ENCODE measurements around the gene HSF5.
A peak's percentile ranks its signal among the peaks of the same experiment; 100 is the strongest.
"Not testable (repeated sequence)": the region's sequence is repeated elsewhere in the genome, so short reads cannot be mapped to it uniquely, and the experiment has no call there.

Gene HSF5

GRCh38 chr17:58515286-58515685 lies 27.1 kb upstream of the HSF5 start:
- no peak for DNase-seq

- DNase-seq = no peak
These were observed 26.6 kb upstream of the HSF5 start for GRCh38 chr17:58514770-58515157.

- peak; percentile 54 to 65 for DNase-seq
These were observed 26.0 kb upstream of the HSF5 start, which contains the start of gene MTMR4 for GRCh38 chr17:58513965-58514769. Gene MTMR4, minus strand, starts transcription at chr17:58514638. Its CDS starts 231 bp downstream, at chr17:58514407.

- DNase-seq = no peak
These were observed 25.2 kb upstream of the HSF5 start for GRCh38 chr17:58513267-58513964.

- no peak for DNase-seq
These were observed 21.9 kb upstream of the HSF5 start for GRCh38 chr17:58510075-58510474.

- no peak for DNase-seq
These were observed 20.3 kb upstream of the HSF5 start for GRCh38 chr17:58508341-58509067.

GRCh38 chr17:58507123-58507634 lies 19.0 kb upstream of the HSF5 start:
- DNase-seq = no peak

- DNase-seq = no peak
These were observed 18.3 kb upstream of the HSF5 start for GRCh38 chr17:58506354-58507080.

- DNase-seq = no peak
These were observed 16.7 kb upstream of the HSF5 start for GRCh38 chr17:58504826-58505351.

GRCh38 chr17:58503866-58504265 lies 15.7 kb upstream of the HSF5 start:
- DNase-seq = no peak

GRCh38 chr17:58503134-58503533 lies 14.9 kb upstream of the HSF5 start:
- DNase-seq = not testable (repeated sequence)

- DNase-seq = no peak
These were observed 13.2 kb upstream of the HSF5 start for GRCh38 chr17:58501451-58501850.

- no peak for DNase-seq
These were observed 10.1 kb upstream of the HSF5 start for GRCh38 chr17:58498177-58498828.

GRCh38 chr17:58493506-58493905 lies 5.3 kb upstream of the HSF5 start:
- DNase-seq = no peak

GRCh38 chr17:58492238-58493121 lies 4.3 kb upstream of the HSF5 start:
- DNase-seq = no peak

GRCh38 chr17:58491510-58492045 lies 3.4 kb upstream of the HSF5 start:
- no peak for DNase-seq

- DNase-seq = no peak
These were observed 251 bp upstream of the HSF5 start for GRCh38 chr17:58488428-58488890.

- DNase-seq = no peak
These were observed 3.6 kb downstream of the HSF5 start for GRCh38 chr17:58484600-58484999.

- DNase-seq = not testable (repeated sequence)
These were observed 6.4 kb downstream of the HSF5 start for GRCh38 chr17:58481798-58482197.

GRCh38 chr17:58480090-58480489 lies 8.1 kb downstream of the HSF5 start:
- DNase-seq = no peak
